ENCODE results near the gene SCCPDH.

DNA sequence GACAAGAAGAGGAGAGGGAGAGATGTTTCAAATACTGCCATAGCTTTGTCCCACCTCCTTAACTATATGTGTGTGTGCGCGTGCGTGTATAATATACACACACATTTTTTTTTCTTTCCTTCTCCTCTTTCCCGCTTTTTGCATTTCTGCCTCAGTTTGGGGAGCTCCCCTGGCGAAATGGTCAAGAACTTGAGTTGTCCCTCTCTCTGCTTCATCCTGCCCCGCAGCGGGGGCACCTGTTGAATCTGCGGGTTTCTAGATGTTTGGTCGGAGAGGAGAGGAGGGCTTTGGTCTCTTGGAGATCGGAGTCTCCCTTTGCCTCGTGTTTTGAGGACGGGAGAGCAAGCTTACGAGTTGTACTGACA, 504 bp downstream of the SCCPDH start:
- no peak for TF ChIP-seq CREB1 (IDR thresholded peaks at IDR 0.05)
- TF ChIP-seq CREB1 (CRISPR knock-in tag; IDR thresholded peaks at IDR 0.05) = no peak
- TF ChIP-seq CTCF (IDR thresholded peaks at IDR 0.05 in 2 of 3, conservative IDR thresholded peaks at IDR 0.05 in 1 of 3; ENCODE audit: insufficient read depth in 2 of 3, low read depth in 1 of 3, low read length in 3 of 3) = no peak
- TF ChIP-seq POU5F1 (IDR thresholded peaks at IDR 0.05; ENCODE audit: borderline replicate concordance, low read depth, low read length, partially characterized antibody) = no peak
- TF ChIP-seq ATF6 (CRISPR knock-in tag; IDR thresholded peaks at IDR 0.05) = no peak; the same call in 1 of the 2 replicates
- no peak for TF ChIP-seq MCM5 (IDR thresholded peaks at IDR 0.05; ENCODE audit: low read depth)
